ENCODE results near the gene PRIM2.

DNA sequence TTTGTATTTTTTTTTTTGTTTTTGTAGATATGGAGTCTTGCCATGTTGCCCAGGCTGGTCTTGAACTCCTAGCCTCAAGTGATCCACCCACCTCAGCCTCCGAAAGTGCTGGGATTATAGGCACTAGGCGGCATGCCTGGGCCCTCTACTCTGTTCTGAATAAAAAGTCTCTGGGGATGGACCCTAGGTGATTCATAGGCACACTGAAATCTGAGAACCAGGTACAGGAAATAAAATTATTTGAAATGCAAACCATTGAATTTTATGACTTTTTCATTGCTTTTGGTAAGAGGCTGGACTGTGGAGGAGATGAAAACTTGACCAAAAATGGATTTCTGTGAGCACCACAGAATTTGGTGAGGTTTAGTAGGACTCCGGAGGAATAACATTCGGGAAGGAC lies 117.5 kb downstream of the PRIM2 start:
- TF ChIP-seq TEAD4 (IDR thresholded peaks at IDR 0.05) (no peak), EGR1 (IDR thresholded peaks at IDR 0.05) (no peak), REST (IDR thresholded peaks at IDR 0.05; ENCODE audit: low read depth) (no peak), EP300 (IDR thresholded peaks at IDR 0.05; ENCODE audit: borderline replicate concordance) (no peak), NFIC (IDR thresholded peaks at IDR 0.05) (no peak), YY1 (IDR thresholded peaks at IDR 0.05; ENCODE audit: low read depth) (no peak), ZBTB7A (IDR thresholded peaks at IDR 0.05; ENCODE audit: low read depth) (no peak), CREB1 (IDR thresholded peaks at IDR 0.05; ENCODE audit: low read depth) (no peak)
